GM18867 (cell line): Measurements from ENCODE around the gene NIBAN1.
"Not testable (repeated sequence)": the region's sequence is repeated elsewhere in the genome, so short reads cannot be mapped to it uniquely, and the experiment has no call there.

Source experiments
- ATAC-seq: cut with Tn5 transposase; IDR thresholded peaks from one replicate; pipeline ENCODE4 v1.9.1; 2021; ENCODE audit warnings: mild to moderate bottlenecking, moderate library complexity; ENCODE audit not compliant: unreplicated experiment

NIBAN1 gene

DNA sequence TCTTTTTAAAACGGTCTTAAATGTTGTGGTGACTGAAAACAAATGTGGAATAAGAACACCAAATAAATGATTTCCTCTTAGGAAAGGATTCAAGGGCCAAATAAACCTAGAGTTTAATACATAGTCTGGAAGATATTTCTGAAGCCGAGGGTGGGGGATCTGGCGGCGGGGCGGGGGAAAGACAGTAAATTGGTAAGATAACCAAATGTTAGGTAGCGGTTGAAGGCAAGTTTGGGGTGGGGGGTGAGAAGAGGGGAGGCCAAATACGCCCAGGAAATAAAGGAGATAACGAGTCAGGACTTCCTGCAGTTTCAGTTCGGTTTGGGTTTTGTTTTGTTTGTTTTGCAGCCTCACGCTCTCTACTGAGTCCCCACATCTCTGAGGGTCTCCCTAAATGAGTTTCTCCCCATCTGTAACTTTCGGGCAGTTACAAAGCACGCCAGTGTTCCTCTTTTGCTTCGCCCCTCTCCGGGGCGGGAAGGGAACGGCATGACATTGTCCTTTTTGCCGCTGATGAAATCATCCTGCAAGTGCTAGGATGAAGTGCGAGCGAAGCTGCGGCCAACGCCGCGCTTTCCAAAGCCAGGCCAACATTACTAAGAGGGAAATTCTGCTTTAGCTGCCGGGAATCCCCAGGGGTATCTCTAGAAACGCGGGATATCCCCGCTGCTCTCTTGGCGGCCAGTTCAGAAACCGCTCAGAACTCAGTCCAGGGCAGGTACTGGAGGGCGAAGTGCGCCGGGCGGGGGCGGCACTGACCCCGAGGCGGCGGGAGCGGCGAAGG is 844 bp downstream of the NIBAN1 start:
- ATAC-seq, result peak; percentile 53

DNA sequence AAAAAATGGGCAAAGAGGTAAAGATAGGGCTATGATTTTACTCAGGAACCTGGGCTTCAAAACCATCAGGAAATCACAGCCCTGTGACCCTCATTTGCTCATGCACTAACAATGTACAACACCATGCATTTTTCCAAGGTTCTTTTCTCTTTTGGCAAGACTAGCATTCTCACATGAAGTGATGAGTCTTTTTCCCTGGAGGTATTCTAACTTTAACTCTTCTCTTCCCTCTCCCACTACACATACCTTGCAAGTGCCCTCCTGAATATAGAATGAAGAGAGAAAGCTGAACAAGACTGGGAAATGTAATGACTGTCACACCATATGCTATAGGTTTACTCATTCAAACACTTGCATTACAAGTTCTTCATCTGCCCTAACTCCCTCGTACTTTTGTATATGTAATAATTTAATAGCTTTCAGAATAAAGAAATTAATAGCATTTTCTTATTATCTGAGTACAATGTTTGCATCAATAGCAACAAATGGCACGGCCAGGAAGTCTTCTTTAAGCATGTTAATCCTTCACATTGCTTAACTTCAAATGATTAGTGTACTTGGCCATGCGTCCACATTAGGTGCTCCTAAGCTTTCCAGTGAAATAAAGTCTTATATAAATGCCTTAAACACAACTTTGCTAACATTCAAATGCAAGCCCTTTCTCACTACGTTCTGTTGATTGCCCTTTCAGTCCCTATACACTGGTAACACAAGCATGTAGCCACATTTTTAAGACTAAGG is 1.8 kb downstream of the NIBAN1 start:
- ATAC-seq, result no peak

DNA sequence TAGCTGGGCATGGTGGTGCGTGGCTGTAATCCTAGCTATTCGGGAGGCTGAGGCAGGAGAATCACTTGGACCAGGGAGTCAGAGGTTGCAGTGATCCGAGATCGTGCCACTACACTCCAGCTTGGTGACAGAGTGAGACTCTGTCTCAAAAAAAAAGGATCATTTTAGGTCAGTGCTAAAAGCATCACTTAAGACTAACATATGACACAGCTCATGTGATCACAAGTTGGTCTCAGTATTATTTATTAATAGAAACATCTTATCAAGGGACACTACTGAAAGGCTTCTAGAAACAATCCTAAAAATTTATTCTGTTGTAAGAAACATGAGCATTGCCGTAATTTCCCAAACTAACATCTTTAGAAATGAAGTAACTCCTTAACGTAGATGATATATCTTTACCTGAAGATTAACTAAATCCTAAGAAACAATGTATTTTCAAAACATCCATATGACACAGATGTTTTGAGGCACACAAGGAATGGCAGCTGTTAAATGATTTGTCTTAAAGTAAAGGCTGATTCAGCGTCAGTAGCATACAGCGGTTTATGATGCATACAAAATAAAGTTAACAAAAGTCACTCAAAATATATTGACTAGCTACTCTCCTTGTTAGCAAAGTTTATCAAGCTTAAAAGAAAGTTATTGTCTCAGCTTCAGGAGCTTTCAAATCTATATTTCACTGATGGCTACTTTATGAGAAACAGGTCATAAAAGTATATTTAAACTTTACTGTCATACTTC is 2.6 kb downstream of the NIBAN1 start:
- ATAC-seq, result no peak

DNA sequence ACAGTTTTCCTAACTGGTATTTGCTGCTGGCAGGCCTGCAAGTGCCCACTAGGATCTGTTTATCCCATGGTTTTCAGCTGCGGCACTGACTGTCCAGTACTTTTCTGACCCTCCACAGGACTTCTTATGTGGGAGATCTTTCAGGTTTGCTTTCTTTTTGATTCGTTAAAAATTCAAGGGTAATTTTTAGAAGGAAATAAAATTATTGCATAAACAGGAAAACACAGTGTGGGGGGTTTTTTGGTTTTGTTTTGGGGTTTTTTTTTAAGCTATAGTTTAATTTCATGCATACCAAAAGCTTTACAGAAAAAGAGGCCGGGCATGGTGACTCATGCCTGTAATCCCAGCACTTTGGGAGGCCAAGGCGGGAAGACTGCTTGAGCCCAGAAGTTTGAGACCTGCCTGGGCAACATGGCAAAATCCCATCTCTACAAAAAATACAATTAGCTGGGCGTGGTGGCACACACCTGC is 3.6 kb downstream of the NIBAN1 start:
- no peak for ATAC-seq

DNA sequence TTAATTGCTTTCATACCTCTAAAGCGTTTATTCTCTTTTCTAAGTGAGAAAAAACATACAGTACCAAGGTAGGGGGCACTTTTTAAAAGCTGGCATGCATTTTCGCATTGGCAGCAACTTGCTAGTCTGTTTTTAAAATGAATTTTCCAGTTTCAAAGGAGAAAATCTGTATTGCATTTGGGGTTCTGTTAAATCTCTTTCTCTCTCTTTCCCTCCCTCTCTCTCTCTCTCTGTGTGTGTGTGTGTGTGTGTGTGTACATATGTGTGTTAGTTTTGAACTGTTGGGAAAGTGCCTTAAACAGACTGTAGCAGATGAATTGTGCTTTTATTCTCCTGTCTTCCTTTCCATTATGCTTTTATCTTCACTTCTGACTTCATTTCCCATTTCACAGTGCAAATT is 7.3 kb downstream of the NIBAN1 start:
- ATAC-seq, result no peak

DNA sequence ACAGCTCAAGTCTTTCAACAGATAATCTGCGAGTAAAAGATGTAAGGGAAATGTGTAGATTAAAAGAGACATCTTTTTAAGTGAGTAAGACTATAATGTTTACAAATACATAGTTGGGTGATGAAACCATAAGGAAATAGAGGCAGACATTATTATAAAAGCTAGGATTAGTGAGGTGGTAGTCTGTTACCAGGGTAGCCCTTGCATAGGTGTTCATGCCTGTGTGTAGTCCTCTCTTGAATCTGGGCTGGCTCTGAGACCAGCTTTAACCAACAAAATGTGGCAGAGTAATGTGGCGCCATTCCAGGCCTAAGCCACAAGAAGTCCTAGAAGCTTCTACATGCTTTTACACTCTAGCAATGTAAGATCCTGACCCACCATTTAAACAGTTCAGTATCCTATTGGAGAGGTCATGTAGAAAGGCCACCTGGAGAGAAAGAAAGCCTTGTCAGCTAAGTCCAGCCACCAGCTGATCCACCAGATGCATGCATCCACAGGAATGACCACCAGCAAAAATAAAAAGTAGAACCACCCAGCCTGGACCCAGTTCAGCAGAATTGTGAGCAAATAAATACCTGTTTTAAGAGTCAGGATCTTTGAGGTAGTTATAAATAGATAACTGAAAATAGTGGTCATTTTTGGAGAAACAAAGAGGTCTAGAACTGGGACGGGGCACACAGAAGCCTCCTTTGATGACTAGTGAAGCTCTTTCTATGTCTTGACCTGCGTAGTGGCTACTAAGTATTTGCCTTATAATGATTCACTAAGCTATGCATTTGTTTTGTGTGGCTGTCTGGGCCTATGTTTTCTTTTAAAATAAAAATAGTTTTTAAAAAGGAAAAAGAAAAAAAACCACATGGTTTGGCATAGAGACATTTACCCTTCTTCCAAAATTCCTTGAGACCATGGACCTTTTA is 8.1 kb downstream of the NIBAN1 start:
- no peak for ATAC-seq

DNA sequence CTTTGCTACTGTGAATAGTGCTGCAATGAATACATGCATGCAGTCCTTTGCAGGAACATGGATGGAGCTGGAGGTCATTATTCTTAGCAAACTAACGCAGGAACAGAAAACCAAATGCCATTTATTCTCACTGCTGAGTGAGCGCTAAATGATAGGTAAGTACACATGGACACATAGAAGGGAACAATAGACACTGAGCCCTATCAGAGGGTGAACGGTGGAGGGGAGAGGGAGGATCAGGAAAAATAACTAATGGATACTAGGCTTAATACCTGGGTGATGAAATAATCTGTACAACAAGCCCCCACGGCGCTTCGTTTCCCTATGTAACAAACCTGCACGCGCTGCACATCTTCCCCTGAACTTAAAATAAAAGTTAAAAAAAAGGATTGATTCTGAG is 8.9 kb downstream of the NIBAN1 start:
- no peak for ATAC-seq

DNA sequence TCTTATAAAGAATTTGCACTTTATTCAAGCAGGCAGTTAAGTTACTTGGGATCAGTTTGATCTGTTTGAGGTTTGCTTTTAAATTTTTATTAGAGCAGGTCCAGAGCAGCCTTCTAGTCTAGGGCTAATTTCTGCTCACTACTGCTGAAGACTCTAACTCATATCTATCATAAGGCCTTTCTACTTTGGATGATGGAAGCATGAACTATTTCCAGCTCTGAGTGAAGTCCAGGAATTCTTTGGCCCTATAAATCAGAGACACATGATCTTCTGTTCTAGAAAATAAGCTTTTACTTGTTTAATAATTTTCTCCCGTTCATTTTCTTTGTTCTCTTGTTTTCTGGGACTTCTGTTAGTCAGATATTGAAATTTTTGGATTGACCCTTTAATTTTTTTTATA is 14.7 kb downstream of the NIBAN1 start:
- no peak for ATAC-seq

DNA sequence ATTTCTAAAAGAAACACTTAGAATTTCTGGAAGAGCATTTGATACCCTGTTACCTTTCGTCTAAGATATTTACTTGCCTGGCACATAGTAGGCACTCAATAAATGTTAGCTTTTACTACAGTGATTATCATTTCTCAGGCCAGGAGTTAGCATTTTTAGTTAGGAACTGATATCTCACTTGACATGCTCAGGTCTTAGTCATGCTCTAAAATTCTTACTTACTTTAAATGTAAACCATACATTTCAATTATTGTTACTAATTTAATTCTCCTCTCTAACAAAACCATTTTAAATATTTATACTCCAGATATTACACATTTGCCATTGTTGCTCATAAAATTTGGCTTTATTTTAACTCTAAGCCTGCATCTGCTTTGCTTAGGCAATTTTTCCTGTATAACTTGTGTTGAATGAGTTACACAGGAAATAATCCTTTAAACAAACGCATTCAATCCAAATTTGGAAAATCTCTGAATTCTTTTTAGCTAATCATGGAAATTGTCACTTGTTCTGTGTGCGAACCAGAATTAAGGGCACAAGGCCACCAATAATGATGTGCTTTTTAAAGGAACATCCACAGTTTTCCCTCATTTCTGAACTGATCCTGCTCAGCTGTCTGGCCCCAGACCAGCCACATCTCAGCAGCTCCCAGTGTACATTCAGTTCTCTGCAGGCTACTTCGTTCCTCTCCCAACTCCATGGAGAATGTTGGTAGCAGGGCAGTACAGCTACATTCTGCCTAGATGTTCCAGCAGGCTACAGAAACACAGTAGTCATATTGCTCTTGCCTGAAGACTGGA is 15.6 kb downstream of the NIBAN1 start:
- ATAC-seq, result no peak

DNA sequence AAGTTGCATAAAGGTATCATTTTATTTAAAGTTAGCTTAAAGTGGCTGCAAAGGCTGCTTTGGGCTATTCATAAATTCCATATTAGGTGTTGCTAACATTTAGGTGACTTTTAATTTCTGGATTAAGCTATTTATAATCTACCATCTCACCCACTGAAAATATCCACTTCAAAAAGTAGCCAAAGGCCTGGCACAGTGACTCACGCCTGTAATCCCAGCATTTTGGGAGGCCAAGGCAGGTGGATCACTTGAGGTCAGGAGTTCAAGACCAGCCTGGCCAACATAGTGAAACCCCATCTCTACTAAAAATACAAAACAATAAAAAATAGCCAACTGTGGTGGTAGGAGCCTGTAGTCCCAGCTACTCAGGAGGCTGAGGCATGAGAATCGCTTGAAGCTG is 16.4 kb downstream of the NIBAN1 start:
- not testable (repeated sequence) for ATAC-seq

DNA sequence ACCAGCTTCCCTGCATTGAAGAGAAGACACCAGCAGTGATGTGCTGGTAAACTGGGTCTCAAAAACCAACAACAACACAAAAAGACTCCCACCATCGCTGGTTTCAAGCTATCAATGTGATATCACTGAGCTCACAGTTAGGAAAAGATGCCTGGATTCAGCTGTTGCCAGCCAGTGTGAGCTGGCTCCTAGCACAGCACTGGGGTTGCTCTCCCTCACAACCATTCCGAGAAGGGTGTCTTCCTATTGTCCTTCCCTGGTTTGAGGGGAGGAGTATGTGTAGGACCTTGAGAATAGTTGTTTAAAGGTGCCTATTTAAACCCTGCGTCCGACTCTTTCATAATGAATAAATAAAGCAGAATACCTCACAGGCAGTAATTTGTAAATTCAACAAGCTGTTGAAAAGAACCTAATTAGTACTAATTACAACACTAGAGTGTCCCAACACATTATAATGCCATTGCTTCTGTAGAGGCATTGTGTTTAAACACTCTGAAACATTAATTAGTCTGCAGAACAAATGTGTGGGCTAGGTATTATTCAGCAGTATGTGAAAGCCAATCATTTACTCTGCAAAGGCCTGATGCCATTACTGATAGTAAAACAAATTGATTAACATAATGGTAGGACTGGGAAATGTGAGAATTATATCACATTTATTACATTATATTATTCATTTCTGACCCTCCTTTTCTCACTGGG is 17.2 kb downstream of the NIBAN1 start:
- ATAC-seq, result no peak

DNA sequence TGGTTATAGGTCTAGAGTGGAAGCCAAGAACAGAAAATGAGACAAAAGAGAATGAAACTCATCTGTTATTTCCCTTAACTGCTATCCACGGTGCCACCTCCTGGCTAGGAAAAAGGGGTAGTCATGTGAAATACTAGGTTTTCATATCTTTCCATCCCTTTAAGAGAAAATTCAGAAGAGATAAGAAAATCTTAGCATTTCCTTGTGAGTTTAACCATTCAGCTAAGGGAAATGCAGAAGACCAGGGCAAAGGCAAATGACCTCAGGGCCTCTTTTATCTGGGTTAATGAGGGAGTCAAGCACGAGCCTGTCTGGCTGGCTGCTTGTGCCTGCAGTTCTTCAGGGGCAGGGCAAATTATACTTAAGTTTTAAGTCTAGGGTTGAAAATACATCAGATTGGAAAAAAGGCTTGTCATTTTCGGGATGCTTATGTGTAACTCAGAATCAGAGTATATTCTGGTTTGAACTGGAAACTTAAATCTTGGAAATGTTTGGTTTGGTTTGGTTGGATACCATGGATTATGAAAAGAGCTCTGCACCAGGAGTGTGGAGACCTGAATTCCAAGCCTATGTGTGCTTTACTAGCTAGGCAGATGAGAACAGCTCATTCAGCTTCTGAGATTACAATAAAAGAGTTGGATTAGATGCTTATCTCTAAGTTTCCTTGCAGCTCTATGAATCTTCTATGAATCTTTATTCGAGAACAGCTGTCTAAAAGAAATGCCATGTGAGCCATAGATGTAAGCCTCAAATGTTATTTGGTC is 19.9 kb downstream of the NIBAN1 start:
- ATAC-seq, result no peak

DNA sequence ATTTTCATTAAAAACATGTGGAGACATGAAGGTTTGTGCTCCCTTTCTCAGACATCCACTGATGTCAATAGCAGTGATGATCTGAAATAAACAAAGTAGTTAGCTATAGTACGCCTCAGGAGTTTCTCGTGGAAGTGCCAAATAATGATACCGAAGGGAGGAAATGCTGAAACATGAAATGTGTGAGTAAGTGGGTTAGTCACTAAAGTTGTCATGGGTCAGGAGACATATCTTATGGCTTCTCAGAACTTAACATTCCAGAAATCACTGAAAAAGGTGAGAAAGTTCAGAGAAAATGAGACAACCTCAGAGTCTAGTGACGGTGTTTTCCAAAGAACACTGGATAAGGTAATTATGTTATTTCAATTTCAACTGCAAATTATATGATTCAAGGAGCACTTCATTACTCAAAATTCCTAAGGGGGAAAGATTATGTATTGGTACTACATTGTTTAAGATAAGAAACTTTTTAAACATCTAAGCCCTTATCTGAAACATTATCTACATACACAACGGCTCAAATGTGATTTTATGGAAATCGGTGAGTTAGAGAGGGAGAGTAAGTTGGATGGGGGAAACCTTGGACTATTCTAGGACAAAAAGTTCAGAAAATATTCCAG is 20.6 kb downstream of the NIBAN1 start:
- no peak for ATAC-seq

DNA sequence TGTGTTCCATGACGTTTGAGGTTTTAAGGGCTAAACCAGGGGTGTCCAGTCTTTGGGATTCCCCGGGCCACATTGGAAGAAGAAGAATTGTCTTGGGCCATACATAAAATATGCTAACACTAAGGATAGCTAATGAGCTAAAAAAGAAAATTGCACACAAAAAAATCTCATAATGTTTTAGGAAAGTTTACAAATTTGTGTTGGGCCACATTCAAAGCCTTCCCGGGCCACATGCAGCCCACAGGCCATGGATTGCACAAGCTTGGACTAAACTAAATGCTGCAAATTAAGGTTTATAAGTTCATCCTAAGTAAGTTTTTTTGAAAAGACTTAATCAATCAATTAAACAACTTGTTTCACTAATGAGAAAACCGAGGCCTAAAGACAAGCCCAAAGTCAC is 21.9 kb downstream of the NIBAN1 start:
- no peak for ATAC-seq

DNA sequence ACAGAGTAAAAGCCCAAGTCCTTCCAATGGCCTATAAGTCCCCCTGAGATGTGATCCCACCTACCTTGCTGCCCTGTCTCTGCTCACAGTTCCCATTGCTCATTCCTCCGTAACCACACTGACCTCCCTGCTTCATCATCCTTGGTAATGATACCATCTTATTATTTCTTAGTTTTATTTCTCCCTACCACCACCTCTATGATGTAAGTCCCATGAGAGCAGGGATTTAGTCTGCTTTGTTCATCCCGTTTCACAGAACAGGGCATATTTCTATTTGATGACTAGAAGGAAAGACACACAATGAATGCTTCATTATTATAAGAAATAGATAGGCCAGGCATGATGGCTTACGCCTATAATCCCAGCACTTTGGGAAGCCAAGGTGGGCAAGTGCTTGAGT is 22.5 kb downstream of the NIBAN1 start:
- no peak for ATAC-seq

DNA sequence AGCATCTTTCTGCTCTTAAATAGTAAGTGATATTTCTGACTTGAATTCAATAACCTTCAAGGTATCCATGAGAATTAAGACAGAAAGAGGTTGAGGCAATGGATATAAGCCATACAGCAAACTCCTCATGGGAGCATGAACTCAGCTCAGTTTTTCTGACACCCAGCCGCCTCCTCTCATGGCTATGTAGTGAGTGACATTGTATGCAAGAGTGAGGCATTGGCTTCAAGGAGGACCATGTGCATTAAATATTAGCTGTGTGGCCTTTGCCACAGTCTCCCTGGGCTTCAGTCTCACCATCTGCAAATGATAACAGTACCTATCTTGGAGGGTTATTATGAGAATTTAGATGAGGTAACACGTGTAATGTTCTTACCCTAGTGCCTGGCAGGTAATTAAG is 23.4 kb downstream of the NIBAN1 start:
- ATAC-seq, result no peak

DNA sequence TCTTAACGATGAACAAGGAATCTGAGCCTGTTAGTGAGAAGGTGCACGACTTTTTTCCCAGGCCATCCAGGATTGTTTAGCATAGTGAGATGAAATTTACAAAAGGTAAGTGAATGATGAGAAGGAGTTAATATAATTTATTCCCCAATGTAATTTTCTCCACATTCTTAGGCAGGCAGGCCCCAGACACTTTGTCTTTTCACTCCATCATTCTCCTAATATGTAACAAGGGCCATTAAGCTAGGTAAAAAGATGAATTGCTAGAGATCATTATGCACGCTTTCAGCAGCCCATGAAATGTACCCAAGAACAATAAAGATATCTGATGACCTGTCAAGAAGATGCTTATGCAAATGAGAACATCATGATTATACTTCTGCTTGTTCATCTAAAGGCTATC is 24.1 kb downstream of the NIBAN1 start:
- ATAC-seq, result no peak
